Hepatocyte (in vitro differentiated cells): Measurements from ENCODE around the gene PXDN.

ENCODE experiments used
- CTCF ChIP-seq: fragments of 200-600 bp; sonication (generic); IDR thresholded peaks from 2 replicates; pipeline ENCODE4 v1.5.1; 2016; ENCODE audit warnings: antibody characterized with exemption, mild to moderate bottlenecking; ENCODE audit not compliant: poor library complexity
- EZH2 ChIP-seq: fragments of 200-600 bp; sonication (generic); IDR thresholded peaks from 2 replicates; pipeline ENCODE4 v1.6.1; 2016; ENCODE audit warnings: antibody characterized with exemption, mild to moderate bottlenecking, borderline replicate concordance
- EZH2phosphoT487 ChIP-seq: fragments of 200-600 bp; sonication (generic); IDR thresholded peaks from one replicate; pipeline ENCODE4 v1.6.1; 2018; ENCODE audit warnings: antibody characterized with exemption, mild to moderate bottlenecking, low read depth, moderate library complexity; ENCODE audit not compliant: unreplicated experiment, severe bottlenecking

- TF ChIP-seq CTCF = no peak
- no peak for TF ChIP-seq EZH2
- TF ChIP-seq EZH2phosphoT487 = no peak
Measured at GRCh38 chr2:1594373-1595171, 149.7 kb downstream of the PXDN start.
